Placental pericyte (primary cell): Measurements from ENCODE around the gene AKAP17A. TPM values are rescaled to one million over a fixed set of nuclear protein-coding genes. Genes with fewer than 3 reads are reported as not detected.

Experiments
- total RNA-seq: library from RNA; depleted of rRNA; stranded (reverse); fragments of >200 nt; gene quantifications from 2 replicates; pipeline ENCODE4 v1.2.3, GENCODE V29; 2012

Gene AKAP17A
- total RNA-seq: 35.5 and 62.2 TPM in 2 replicates

GRCh38 chrX:1591102-1591862, at the start of gene AKAP17A:
AKAP17A (plus strand) TSS chrX:1591604; CDS start chrX:1593463, 1,859 bp downstream.

GRCh38 chrX:1614927-1615326, 23.5 kb downstream of the AKAP17A start, which contains the start of gene ASMT:
ASMT (plus strand) TSS chrX:1615059; CDS start chrX:1615200, 141 bp downstream.

Other genes starting within 250 kb of the AKAP17A start
- gene SLC25A6, start 199.5 kb upstream of the AKAP17A start, total RNA-seq: 218 and 564 TPM in 2 replicates
- 14.0 and 27.8 TPM in 2 replicates for gene ASMTL, start 138.7 kb upstream of the AKAP17A start, total RNA-seq
- not detected in 2 replicates for gene P2RY8, start 54.4 kb upstream of the AKAP17A start, total RNA-seq
- 0.22 and 0.57 TPM in 2 replicates for gene ASMT, start 23.5 kb downstream of the AKAP17A start, total RNA-seq